C4-2B (cell line): Measurements from ENCODE around the gene ATF3.
"Not testable (repeated sequence)": the region's sequence is repeated elsewhere in the genome, so short reads cannot be mapped to it uniquely, and the experiment has no call there.

ENCODE experiments used
- H3K27ac ChIP-seq: fragments of 450-650 bp; 2 replicates; pipeline ENCODE4 v1.5.1; 2017
- ZFX ChIP-seq: fragments of 450-650 bp; IDR thresholded peaks from 2 replicates; pipeline ENCODE4 v1.6.1; 2017
- TF ChIP-seq, protein P1 (sequence below): fragments of 450-650 bp; conservative IDR thresholded peaks from 2 replicates; pipeline ENCODE4 v1.5.1; 2017; ENCODE audit warnings: mild to moderate bottlenecking

ATF3 gene

GRCh38 chr1:212655668-212656440 is 47.3 kb downstream of the ATF3 start:
- H3K27ac ChIP-seq: no peak overlapping the region
- TF ChIP-seq ZFX: no peak
- TF ChIP-seq, protein P1, sequence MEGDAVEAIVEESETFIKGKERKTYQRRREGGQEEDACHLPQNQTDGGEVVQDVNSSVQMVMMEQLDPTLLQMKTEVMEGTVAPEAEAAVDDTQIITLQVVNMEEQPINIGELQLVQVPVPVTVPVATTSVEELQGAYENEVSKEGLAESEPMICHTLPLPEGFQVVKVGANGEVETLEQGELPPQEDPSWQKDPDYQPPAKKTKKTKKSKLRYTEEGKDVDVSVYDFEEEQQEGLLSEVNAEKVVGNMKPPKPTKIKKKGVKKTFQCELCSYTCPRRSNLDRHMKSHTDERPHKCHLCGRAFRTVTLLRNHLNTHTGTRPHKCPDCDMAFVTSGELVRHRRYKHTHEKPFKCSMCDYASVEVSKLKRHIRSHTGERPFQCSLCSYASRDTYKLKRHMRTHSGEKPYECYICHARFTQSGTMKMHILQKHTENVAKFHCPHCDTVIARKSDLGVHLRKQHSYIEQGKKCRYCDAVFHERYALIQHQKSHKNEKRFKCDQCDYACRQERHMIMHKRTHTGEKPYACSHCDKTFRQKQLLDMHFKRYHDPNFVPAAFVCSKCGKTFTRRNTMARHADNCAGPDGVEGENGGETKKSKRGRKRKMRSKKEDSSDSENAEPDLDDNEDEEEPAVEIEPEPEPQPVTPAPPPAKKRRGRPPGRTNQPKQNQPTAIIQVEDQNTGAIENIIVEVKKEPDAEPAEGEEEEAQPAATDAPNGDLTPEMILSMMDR: no peak

DNA sequence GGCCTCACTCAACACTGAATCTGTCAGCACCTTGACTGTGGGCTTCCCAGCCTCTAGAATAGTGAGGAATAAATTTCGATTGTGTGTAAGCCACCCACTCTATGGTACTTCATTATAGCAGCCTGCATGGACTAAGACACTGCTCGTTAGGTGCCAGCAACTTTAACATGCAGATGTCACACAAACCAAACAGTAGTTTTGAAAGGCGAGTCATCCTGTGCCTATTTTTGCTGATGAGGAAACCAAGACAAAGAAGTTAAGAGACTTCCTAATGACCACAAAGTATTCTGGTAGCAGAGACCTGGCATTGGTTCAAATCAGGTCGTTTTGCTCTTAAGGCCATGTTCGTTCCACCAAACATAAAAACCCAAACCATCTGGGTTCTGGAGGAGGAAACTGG is 48.2 kb downstream of the ATF3 start:
- no peak overlapping the region for H3K27ac ChIP-seq
- TF ChIP-seq, protein P1: no peak
- TF ChIP-seq ZFX: no peak

GRCh38 chr1:212658250-212658649 is 49.7 kb downstream of the ATF3 start:
- not testable (repeated sequence) for H3K27ac ChIP-seq

DNA sequence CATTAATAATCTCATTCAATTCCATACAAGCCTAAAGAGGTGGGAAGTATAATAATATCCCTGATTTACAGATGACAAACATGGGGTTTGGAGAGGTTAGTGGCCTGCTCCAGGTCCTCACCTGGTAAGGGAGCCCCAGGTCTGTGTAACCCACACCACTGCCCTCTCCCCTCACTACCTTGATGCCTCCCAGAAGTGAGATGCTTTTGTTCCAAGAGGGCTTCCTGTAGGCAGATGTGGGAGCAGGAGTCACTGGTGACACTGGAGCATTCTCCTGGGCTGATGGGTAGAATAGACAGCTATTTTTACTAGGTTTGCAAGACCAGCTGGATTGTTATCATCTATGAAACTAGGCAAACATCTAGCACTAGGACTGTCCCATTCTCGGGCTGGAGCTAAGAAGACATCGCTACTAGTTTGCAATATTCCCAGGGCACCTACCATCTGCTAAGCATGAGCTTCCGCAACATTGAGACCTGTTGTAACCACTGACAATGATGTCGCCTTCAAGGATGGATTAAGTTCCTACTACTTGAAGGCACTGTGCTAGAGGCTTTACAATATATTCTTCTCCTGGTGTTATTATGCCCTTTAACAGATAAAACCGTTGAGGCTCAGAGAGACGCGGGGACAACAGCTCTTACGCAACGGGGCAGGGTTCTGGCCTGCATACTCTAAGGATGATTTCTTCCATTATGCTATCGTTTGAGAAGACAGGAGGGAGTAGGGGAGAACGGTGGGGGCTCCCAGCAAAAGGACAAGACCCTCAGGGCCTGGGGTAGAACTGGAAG is 56.0 kb downstream of the ATF3 start:
- no peak overlapping the region for H3K27ac ChIP-seq
- no peak for TF ChIP-seq ZFX
- TF ChIP-seq, protein P1: no peak

DNA sequence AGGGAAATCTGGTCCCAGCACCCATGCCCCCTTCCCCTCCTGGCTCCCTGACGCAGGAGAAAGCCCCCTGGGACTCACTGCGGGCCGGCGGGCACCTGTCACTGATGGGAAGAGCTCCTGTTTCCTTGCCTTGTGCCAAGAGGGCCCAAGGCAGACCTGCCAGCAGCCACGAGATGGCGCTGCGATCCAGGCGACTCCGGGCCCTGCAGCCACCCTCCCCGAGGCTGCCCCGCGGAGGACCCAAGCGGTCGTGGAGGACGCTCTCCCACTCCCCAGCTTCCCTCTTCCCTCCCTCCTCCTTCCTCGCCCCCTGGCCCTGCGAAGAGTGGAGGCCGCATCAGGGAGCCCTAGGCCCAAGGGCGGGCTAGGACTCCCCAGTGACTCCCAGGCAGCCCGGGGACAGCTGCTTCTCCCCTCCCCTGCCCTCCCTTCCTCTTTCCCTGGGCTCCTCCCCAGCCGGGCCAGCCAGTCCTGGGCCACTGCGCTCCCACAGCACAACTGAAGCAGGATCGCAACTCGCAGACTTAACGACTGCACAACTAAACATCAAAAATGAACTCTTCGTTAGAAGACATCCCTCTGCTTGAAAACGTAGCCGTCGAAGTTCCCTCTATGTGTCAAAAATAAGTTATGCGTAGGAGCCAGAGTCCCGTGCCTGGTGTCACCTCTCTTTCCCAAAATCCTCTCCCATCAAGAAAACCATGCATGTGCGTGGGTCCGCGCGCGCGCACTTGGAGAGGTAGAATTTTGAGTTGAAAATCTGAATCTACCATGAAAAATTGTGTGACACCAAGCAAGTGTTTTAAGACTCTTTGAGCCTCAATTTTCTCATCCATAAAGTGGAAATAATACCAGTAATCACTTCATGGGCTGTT is 56.9 kb downstream of the ATF3 start:
- peak overlapping the region; percentile 41 for H3K27ac ChIP-seq
- no peak for TF ChIP-seq ZFX
- TF ChIP-seq, protein P1: peak; percentile 98

DNA sequence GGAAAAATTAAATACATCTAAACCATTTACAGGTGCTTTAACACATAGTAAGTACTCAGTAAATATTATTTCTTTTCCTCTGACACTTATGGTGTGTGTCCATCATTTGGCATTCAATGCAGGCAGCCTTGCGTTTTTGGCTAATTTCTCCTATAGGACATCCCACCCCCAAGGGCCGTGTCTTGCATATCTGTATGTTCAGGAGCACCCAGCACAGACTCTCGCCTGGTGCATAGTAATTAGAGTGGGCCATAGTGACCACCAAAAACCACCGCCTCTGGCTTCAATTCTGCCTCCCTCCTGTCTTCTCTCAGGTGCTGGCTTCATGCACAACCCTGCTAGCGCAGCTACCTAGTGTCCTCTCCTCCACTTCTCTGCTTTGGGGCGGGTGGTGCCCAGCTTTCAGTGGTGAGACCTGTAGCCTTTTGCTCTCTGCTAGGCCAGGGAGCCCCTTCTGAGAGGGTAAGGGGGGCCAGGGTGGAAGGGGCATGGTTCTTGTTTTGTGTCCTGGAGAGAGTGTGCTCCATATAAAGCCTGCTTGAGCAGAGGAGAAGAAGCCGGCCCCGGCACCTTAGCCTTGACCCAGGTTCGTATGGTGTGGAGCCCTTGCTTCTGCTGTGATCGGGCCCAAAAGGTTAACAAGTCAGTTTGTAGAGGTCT is 57.7 kb downstream of the ATF3 start:
- TF ChIP-seq, protein P1: no peak
- TF ChIP-seq ZFX: no peak

More for the DNA sequence above, 57.7 kb downstream of the ATF3 start:
- H3K27ac ChIP-seq: no peak overlapping the region
